ENCODE results near the gene FOXR2.

FOXR2 gene, protein sequence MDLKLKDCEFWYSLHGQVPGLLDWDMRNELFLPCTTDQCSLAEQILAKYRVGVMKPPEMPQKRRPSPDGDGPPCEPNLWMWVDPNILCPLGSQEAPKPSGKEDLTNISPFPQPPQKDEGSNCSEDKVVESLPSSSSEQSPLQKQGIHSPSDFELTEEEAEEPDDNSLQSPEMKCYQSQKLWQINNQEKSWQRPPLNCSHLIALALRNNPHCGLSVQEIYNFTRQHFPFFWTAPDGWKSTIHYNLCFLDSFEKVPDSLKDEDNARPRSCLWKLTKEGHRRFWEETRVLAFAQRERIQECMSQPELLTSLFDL

DNA sequence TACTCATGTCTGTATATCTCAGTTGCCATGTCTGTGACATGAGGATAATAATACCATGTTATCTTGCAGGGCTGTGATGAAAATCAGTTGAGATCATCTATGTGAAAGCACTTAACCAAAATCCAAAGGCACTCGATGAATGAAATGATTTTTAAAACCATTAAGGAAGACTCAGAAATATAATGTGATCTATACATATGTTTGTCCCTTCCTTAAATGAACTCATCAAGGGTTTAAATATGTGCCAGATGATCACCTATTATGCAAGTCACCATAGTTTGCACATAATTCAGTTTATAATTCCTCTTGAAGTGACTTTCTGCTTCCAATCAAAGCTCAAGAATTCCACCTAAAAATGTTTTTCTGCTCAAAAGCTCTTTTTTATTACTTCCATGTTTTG lies at the start of gene FOXR2:
FOXR2 (plus strand) TSS at position 301 of the 400 bp plus-strand sequence. CDS start 312 bp downstream, outside the sequence.
- TF ChIP-seq, protein P1, sequence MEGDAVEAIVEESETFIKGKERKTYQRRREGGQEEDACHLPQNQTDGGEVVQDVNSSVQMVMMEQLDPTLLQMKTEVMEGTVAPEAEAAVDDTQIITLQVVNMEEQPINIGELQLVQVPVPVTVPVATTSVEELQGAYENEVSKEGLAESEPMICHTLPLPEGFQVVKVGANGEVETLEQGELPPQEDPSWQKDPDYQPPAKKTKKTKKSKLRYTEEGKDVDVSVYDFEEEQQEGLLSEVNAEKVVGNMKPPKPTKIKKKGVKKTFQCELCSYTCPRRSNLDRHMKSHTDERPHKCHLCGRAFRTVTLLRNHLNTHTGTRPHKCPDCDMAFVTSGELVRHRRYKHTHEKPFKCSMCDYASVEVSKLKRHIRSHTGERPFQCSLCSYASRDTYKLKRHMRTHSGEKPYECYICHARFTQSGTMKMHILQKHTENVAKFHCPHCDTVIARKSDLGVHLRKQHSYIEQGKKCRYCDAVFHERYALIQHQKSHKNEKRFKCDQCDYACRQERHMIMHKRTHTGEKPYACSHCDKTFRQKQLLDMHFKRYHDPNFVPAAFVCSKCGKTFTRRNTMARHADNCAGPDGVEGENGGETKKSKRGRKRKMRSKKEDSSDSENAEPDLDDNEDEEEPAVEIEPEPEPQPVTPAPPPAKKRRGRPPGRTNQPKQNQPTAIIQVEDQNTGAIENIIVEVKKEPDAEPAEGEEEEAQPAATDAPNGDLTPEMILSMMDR (IDR thresholded peaks at IDR 0.05): no peak
- H3K4me3 Mint-ChIP-seq: no peak within 1 kb of the TSS
- H3K27me3 Mint-ChIP-seq (ENCODE audit: low read depth, poor library complexity): peaks cover 5% of the 10 kb centered on the region
- no peaks in the 10 kb centered on the region for H3K4me1 Mint-ChIP-seq
- H3K27ac Mint-ChIP-seq: no peak within 1 kb of the TSS
- no peaks in the 10 kb centered on the region for H3K36me3 Mint-ChIP-seq (ENCODE audit: low read depth)
- H3K9me3 Mint-ChIP-seq: peaks cover 75% of the 10 kb centered on the region
- DNase-seq: no peak

DNA sequence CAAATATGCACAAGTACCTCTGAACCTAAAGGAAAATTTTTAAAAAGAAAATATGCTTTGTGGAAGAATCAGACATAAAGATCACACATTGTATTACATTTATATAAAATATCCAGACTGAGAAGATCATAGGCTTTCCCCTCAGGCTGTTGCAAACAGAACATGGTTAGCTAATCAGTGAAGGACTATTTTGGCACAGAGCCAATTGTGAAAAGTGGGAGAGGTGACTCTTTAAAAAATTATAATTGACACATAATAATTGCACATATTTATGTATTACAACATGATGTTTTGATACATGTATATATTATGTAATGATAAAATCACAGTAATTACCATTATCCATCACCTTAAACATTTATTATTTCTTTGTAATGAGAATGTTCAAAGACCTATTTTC lies 44.1 kb upstream of the FOXR2 start:
- H3K27me3 Mint-ChIP-seq (ENCODE audit: low read depth, poor library complexity): peaks cover 3% of the 10 kb centered on the region
- peaks cover 62% of the 10 kb centered on the region for H3K9me3 Mint-ChIP-seq
- no peak for DNase-seq
- no peaks in the 10 kb centered on the region for H3K36me3 Mint-ChIP-seq (ENCODE audit: low read depth)
- H3K4me1 Mint-ChIP-seq: no peaks in the 10 kb centered on the region
- H3K27ac Mint-ChIP-seq: no peak overlapping the region
- TF ChIP-seq, protein P1 (IDR thresholded peaks at IDR 0.05): no peak
- no peak overlapping the region for H3K4me3 Mint-ChIP-seq

DNA sequence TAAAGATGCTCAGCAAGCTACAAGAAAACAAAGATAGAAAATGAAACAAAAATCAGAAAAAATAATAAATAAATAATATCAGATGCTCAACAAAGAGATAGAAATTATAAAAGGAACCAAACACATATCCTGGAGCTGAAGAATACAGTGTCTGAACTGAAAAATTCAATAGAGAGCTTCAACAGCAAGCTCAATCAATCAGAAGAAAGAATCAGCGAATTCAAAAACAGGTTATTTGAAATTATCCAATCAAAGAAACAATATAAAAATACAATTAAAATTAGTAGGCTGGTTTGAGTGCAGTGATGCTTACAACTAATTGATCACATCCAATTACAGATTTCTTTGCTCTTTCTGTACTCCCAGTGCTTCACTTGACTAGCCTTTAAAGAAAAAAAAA lies 40.8 kb upstream of the FOXR2 start:
- no peak for DNase-seq
- no peak overlapping the region for H3K4me3 Mint-ChIP-seq
- H3K27me3 Mint-ChIP-seq (ENCODE audit: low read depth, poor library complexity): no peaks in the 10 kb centered on the region
- peaks cover 61% of the 10 kb centered on the region for H3K9me3 Mint-ChIP-seq
- H3K36me3 Mint-ChIP-seq (ENCODE audit: low read depth): no peaks in the 10 kb centered on the region
- no peaks in the 10 kb centered on the region for H3K4me1 Mint-ChIP-seq
- TF ChIP-seq, protein P1 (IDR thresholded peaks at IDR 0.05): no peak
- H3K27ac Mint-ChIP-seq: no peak overlapping the region

DNA sequence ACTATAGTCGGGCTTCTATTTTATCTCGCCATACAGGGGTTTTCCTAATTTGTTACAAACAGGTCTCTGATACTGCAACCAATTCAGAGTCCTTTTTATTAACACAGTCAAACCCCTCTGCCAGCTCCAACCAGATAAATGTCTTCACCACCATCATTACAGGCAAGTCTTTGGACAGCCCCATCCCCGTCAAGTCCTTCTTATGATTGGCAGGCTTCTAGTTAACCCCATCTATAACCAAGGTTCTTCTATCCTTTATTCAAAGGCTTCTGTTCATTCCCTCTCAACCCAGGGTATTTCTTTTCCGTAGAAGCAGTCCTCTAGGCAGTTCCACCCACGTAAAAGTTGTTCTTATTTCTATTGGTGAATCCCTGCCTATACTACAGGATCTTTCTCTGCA lies 29.9 kb upstream of the FOXR2 start:
- Mint-ChIP-seq H3K27ac (no peak overlapping the region), H3K9me3 (peaks cover 58% of the 10 kb centered on the region)

DNA sequence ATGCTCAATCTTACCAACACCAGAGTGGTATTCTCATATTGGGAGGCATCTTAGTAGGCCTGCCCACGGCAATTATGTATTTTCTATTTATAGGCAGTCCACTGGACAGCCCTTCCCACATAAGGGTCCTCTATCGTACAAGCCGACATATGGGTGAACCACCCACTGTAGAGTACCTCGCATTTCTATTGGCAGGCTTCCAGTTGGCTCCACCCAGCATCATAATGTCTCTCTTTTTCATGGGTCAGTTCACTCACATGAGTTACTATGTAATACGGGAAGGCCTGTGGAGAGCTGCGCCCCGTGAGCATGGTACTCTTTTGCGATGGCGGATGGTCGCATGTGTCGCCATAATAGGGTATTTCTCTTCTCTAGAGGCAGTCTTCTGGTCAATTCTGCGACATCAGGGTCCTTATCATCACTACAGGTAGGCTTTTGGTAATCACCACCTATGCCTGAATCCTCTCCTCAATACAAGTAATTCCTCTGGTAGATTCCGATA lies 29.4 kb upstream of the FOXR2 start:
- H3K36me3 Mint-ChIP-seq (ENCODE audit: low read depth): no peaks in the 10 kb centered on the region
- H3K27me3 Mint-ChIP-seq (ENCODE audit: low read depth, poor library complexity): no peaks in the 10 kb centered on the region
- no peak overlapping the region for H3K4me3 Mint-ChIP-seq
- H3K4me1 Mint-ChIP-seq: no peaks in the 10 kb centered on the region
- H3K9me3 Mint-ChIP-seq: peaks cover 57% of the 10 kb centered on the region
- H3K27ac Mint-ChIP-seq: no peak overlapping the region
- no peak for DNase-seq
- TF ChIP-seq, protein P1 (IDR thresholded peaks at IDR 0.05): no peak

More for the DNA sequence above, 29.9 kb upstream of the FOXR2 start:
- Mint-ChIP-seq H3K4me1 (no peaks in the 10 kb centered on the region), H3K36me3 (ENCODE audit: low read depth) (no peaks in the 10 kb centered on the region), H3K27me3 (ENCODE audit: low read depth, poor library complexity) (no peaks in the 10 kb centered on the region), H3K4me3 (no peak overlapping the region)
- DNase-seq: no peak
- TF ChIP-seq, protein P1 (IDR thresholded peaks at IDR 0.05): no peak

DNA sequence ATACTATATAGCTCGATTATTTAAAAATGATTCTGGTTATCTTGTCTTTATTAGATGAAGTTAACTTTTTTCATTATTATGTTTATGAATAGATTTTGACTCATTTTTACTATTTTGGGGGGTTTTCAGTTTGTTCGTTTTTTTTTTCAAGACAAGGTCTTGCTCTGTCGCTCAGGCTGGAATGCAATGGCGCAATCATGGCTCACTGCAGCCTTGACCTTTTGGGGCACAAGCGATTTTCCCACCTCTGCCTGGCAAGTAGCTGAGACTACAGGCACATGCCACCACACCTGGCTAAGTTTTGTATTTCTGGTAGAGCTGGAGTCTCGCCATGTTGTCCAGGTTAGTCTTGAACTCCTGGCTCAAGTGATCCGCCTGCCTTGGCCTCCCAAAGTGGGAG lies 24.9 kb upstream of the FOXR2 start:
- Mint-ChIP-seq H3K4me3 (no peak overlapping the region), H3K9me3 (peaks cover 75% of the 10 kb centered on the region), H3K27me3 (ENCODE audit: low read depth, poor library complexity) (peaks cover 4% of the 10 kb centered on the region), H3K36me3 (ENCODE audit: low read depth) (no peaks in the 10 kb centered on the region), H3K4me1 (no peaks in the 10 kb centered on the region), H3K27ac (no peak overlapping the region)
- TF ChIP-seq, protein P1 (IDR thresholded peaks at IDR 0.05): no peak
- DNase-seq: no peak

Data from nephron progenitor cell (in vitro differentiated cells).